HAP-1 (cell line): Measurements from ENCODE around the gene DLG2.

Source experiments
- DNase-seq, 2 experiments: peaks; one replicate each; pipeline ENCODE4 v3.0.0-alpha.2; 2016 to 2020; ENCODE audit warnings: low spot score in 2 of 2
- H3K27me3 ChIP-seq: fragments of 250-450 bp; sonication (Bioruptor Pico); 2 replicates; pipeline ENCODE4 v1.5.1; 2020; ENCODE audit warnings: low read depth, mild to moderate bottlenecking, moderate library complexity
- H3K36me3 ChIP-seq: fragments of 250-450 bp; sonication (Bioruptor Pico); replicated peaks from 2 replicates; pipeline ENCODE4 v1.5.1; 2020; ENCODE audit warnings: mild to moderate bottlenecking
- H3K4me1 ChIP-seq: fragments of 250-450 bp; sonication (Bioruptor Pico); 2 replicates; pipeline ENCODE4 v1.5.1; 2020; ENCODE audit warnings: mild to moderate bottlenecking
- H3K4me3 ChIP-seq: fragments of 250-450 bp; sonication (Bioruptor Pico); 2 replicates; pipeline ENCODE4 v1.5.1; 2020; ENCODE audit warnings: mild to moderate bottlenecking, moderate library complexity
- H3K9me3 ChIP-seq: fragments of 250-450 bp; sonication (Bioruptor Pico); 2 replicates; pipeline ENCODE4 v1.5.1; 2020; ENCODE audit warnings: mild to moderate bottlenecking, moderate library complexity
- in situ Hi-C: fragments of 300-500 bp; cut with MboI; formaldehyde crosslinking; loops from 3 replicates; pipeline ENCODE4 v1.14.3; 2020; ENCODE audit warnings: low sequenced_read_pairs, inconsistent platforms, mixed read lengths

Gene DLG2

DNA sequence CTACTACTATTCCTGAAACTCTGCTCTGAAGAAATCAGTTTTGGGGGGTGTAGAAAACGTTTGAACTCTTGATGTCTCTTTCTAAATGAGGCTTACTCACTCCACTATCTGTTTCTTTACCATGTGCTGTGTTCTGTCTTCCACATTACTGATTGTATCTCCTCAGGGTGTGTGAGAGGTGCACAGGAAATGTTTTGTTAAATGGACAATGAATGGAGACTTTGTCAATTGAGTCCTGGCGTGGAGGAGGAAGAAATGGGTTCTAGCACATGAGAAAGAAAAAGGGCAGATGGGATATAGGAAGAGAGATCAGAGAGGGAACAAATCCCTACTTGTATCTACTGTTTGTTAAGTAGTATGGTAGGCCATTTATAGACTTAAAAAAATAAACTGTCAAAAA, 1763.9 kb downstream of the DLG2 start:
- H3K4me3 ChIP-seq: no peak overlapping the region
- no peak for DNase-seq
- in situ Hi-C loops: no loop called here
- no peaks in the 10 kb centered on the region for H3K27me3 ChIP-seq
- no peaks in the 10 kb centered on the region for H3K36me3 ChIP-seq
- no peaks in the 10 kb centered on the region for H3K9me3 ChIP-seq
- H3K4me1 ChIP-seq: no peaks in the 10 kb centered on the region

DNA sequence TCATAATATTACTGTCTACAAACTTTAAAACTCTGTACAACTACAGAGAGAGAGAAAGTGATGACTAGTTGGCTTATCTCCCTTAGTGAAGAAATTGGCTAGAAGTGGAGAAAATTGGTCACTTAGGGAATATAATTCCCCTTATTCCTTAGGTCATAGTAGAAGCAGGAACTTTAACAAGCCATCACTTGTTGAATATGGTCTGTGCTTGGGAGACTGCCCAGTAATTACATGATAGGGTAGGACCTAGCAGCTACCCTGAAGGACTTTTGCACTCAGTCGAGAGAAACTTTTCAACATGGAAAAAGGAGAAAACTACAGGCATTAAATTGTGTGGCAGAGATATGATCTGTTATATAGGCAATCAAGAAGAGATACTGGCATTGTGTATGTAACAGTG, 1764.5 kb downstream of the DLG2 start:
- H3K9me3 ChIP-seq: no peaks in the 10 kb centered on the region
- H3K4me1 ChIP-seq: no peaks in the 10 kb centered on the region
- no peak for DNase-seq
- in situ Hi-C loops: no loop called here
- H3K36me3 ChIP-seq: no peaks in the 10 kb centered on the region
- H3K27me3 ChIP-seq: no peaks in the 10 kb centered on the region
- no peak overlapping the region for H3K4me3 ChIP-seq

DNA sequence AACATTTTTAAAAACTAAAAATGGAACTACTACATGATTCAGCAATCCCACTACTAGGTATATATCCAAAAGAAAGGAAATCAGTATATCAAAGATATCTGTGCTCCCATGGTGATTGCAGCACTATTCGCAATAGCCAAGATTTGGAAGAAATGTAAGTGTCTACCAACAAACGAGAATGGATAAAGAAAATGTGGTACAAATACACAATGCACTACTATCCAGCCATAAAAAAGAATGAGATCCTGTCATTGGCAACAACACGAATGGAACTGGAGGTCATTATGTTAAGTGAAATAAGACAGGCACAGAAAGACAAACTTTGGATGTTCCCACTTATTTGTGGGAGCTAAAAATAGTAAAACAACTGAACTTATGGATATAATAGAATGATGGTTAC, 1765.1 kb downstream of the DLG2 start:
- H3K36me3 ChIP-seq: no peaks in the 10 kb centered on the region
- in situ Hi-C loops: no loop called here

DNA sequence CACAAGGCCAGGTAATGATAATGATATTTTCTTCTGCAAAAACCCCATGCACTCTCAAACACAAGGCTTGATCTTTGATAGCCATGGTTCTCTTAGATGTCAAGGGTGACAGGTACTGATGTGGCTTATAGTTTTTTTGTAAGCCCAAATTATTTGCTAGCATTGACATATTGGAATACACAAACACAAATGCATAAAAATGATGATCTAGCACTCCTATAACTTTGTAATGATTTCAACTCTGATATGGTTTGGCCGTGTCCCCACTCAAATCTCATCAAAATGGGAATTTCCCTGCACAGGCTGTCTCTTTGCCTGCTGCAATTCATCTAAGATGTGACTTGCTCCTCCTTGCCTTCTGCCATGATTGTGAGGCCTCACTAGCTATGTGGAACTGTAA, 1768.5 kb downstream of the DLG2 start:
- Histone ChIP-seq H3K4me1 (no peaks in the 10 kb centered on the region), H3K27me3 (no peaks in the 10 kb centered on the region), H3K36me3 (no peaks in the 10 kb centered on the region), H3K9me3 (no peaks in the 10 kb centered on the region), H3K4me3 (no peak overlapping the region)
- in situ Hi-C loops: no loop called here
- no peak for DNase-seq

More for the DNA sequence above, 1765.1 kb downstream of the DLG2 start:
- H3K27me3 ChIP-seq: no peaks in the 10 kb centered on the region
- H3K4me3 ChIP-seq: no peak overlapping the region
- H3K4me1 ChIP-seq: no peaks in the 10 kb centered on the region
- no peaks in the 10 kb centered on the region for H3K9me3 ChIP-seq
- DNase-seq: no peak

DNA sequence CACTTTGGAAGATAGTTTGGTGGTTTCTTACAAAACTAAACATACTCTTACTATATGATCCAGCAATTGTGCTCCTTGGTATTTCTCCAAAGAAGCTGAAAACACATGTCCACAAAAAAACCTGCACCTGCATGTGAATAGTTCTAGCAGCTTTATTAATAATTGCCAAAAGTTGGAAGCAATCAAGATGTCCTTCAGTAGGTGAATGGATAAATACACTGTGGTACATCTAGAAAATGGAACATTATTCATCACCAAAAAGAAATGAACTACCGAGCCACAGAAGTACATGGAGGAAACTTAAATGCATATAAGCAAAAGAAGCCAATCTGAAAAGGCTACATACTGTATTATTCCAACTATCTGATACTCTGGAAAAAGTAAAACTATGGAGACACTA, 1771.9 kb downstream of the DLG2 start:
- no peaks in the 10 kb centered on the region for H3K36me3 ChIP-seq
- no peaks in the 10 kb centered on the region for H3K27me3 ChIP-seq
- in situ Hi-C loops: no loop called here
- DNase-seq: no peak
- no peaks in the 10 kb centered on the region for H3K4me1 ChIP-seq
- H3K9me3 ChIP-seq: no peaks in the 10 kb centered on the region
- no peak overlapping the region for H3K4me3 ChIP-seq

DNA sequence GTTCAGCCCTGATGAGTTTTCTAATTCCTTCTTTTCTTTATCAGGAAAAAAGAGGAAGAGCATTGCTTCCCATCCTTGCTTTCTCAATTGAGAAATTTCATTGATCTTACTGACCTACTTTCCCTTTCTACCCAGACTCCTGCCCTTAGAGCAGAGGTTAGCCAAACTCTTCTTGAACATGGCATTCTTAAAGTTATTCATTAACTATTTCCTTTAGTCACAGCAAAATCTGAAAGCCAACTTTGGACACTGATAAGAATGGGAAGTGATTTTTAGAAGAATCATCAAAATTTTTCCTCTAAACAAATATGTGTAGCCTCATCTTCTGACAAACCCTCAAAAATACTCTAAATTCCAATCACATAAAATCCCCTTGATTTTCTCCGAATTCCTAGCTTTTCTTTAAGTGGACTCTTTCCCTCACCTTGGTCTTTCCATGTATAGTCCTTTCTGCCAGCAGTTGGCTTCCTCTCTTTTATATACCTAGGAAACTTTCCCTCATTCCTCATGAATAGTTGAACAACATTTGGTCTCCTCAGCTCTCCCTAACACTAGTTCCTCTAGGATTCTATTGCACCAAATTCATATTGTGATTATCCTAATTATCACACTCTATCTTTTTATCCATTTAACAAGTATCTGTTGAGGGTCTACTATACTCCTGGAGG, 1774.2 kb downstream of the DLG2 start:
- DNase-seq: no peak
- Histone ChIP-seq H3K4me1 (no peaks in the 10 kb centered on the region), H3K36me3 (no peaks in the 10 kb centered on the region), H3K4me3 (no peak overlapping the region), H3K27me3 (no peaks in the 10 kb centered on the region), H3K9me3 (no peaks in the 10 kb centered on the region)
- in situ Hi-C loops: no loop called here

DNA sequence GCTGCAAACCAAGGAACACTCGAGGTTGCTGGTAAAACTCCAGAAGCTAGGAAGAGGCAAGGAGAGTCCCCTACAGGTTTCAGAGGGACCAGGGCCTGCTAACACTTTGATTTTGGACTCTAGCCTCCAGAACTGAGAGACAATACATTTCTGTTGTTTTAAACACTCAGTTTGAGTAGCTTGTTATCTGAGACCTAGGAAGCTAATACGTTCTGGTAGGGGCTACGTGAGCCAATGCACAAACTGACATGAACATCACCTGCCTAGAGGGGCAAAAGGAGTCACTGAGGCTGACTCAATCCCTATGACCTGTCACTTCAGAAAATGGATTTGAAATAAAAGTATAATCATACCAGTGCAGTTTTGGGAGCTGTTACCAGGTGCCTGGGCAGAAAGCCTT, 1775.1 kb downstream of the DLG2 start:
- no peaks in the 10 kb centered on the region for H3K36me3 ChIP-seq
- H3K4me1 ChIP-seq: no peaks in the 10 kb centered on the region
- DNase-seq: no peak
- H3K27me3 ChIP-seq: no peaks in the 10 kb centered on the region
- in situ Hi-C loops: no loop called here
- H3K9me3 ChIP-seq: no peaks in the 10 kb centered on the region
- H3K4me3 ChIP-seq: no peak overlapping the region

DNA sequence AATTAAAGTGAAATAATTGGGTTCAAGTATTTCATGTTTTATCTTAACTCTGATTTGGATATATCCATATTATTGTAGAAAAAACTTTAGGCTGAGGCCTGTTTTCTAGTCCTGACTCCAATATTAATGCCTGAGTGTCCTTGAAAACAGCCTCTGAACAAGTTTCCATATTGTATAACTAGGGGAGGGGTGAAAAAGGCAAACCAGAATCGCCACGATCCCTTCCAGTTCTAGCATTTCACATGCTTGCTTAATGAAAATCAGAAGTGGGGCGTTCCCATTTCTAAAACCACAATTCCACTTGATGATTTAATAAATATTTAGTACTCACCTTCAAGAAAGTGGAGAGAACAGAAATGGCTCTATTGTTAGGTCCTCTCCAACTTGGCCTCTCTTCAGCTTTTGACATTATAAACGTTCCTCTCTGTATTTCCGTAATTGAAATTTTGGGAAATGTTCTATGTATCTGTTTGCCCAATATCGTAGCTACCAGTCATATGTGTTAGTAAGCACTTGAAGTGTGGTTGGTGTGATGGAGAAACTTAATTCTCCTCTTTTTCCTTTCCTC, 1779.6 kb downstream of the DLG2 start:
- Histone ChIP-seq H3K36me3 (no peaks in the 10 kb centered on the region), H3K4me3 (no peak overlapping the region), H3K27me3 (no peaks in the 10 kb centered on the region), H3K9me3 (no peaks in the 10 kb centered on the region), H3K4me1 (no peaks in the 10 kb centered on the region)
- in situ Hi-C loops: loop anchor here (25.0 kb wide), 3 partner anchors 540 to 865 kb away; no protein-coding TSS in a partner anchor
- DNase-seq: no peak

DNA sequence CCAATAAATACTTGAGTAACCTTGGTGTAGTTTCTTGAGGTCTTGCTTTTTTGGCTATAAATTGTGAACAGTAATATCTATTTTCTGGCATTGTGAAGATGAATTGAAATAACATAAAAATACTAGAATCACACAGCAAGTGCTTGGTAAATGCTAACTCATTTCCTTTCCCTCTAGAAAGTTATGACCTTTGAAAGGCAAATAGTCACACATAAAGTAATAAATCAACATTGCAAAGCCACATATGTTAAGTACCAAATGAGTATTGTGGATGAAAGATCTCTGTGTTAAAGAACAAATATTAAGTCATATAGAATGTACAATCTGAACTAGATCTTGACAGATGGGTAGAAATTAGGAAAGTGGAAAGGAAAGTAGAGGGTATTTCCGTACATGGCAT, 1781.3 kb downstream of the DLG2 start:
- no peak overlapping the region for H3K4me3 ChIP-seq
- no peaks in the 10 kb centered on the region for H3K27me3 ChIP-seq
- H3K9me3 ChIP-seq: no peaks in the 10 kb centered on the region
- DNase-seq: no peak
- in situ Hi-C loops: loop anchor here (25.0 kb wide), 3 partner anchors 542 to 867 kb away; no protein-coding TSS in a partner anchor
- H3K4me1 ChIP-seq: no peaks in the 10 kb centered on the region
- H3K36me3 ChIP-seq: no peaks in the 10 kb centered on the region

DNA sequence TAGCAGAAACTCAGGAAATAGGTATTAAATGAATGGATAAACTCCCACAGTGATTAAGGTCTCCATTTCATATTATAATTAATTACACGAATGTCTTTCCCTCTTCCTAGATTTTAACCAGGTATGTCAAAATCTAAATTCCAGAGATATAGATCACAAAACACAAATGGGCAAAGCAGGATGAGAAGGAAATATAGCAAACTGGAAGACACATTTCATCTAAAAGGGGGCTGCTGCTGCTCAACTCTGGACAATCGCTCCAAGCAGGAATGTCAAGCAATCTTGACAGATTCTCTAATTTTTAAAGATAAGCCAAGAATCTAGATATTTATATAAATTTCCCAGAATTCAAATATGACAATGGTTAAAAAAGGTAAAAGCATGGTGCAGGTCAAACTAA, 1786.8 kb downstream of the DLG2 start:
- no peak overlapping the region for H3K4me3 ChIP-seq
- no peak for DNase-seq
- no peaks in the 10 kb centered on the region for H3K4me1 ChIP-seq
- H3K9me3 ChIP-seq: no peaks in the 10 kb centered on the region
- in situ Hi-C loops: loop anchor here (25.0 kb wide), 3 partner anchors 547 to 872 kb away; no protein-coding TSS in a partner anchor
- H3K36me3 ChIP-seq: no peaks in the 10 kb centered on the region
- peaks cover 3% of the 10 kb centered on the region; the same call in 1 of the 2 replicates for H3K27me3 ChIP-seq

DNA sequence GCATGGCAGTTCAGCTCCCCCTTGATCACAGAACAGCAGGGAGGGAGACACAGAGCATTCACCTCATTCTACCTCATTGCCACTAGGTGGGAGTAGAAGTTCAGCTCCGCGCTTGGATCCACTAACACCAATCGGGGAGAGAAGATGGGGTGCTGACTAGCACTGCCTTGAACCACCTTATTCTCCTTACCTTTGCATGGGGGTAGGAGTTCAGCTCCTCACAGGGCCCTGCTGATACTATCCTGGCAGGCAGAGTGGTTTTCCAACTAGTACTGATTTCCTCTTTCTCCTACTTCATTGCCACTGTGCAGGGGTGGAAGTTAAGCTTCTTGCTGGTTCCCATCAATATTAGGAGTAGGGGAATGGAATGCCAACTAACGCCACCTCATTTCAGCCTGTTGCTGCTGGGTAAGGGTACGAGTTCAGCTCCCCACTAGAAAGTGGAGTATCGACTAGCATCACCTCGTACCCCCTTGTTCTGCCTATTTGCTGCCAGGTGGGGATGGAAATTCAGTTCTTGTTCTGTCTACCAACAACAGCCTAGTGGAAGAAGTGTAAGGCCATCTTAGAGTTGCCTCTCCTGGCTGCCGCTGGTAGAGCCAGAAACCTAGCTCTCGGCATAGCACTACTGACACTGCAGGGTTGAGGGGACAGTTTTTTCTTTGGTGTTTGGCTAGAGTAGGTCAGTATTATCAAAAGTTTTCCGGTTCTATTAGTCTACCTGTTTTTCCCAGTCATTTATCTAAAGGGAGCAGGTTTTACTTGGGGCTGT, 1790.1 kb downstream of the DLG2 start:
- H3K27me3 ChIP-seq: peaks cover 3% of the 10 kb centered on the region; the same call in 1 of the 2 replicates
- H3K4me3 ChIP-seq: no peak overlapping the region
- no peaks in the 10 kb centered on the region for H3K36me3 ChIP-seq
- H3K9me3 ChIP-seq: no peaks in the 10 kb centered on the region
- DNase-seq: peak; percentile 43 to 54
- H3K4me1 ChIP-seq: no peaks in the 10 kb centered on the region
- in situ Hi-C loops: loop anchor here (10.0 to 25.0 kb wide), 4 partner anchors 428 to 875 kb away; no protein-coding TSS in a partner anchor

DNA sequence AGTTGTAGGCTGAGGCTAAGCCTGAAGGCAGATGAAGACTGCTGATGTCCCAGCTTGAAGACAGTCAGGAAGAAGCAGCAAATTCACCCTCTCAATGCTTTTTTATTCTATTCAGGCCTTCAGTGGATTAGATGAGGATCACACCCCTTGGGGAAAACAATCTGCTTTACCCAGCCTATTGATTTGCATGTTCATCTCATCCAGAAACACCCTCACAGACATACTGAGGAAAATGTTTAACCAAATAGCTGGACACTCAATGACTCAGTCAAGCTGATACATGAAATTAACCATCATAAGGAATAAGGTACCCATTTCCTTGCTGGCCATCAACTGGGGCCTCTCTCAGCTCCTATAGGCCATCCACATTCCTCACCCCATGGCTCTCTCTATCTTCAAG, 1791.1 kb downstream of the DLG2 start:
- H3K4me3 ChIP-seq: no peak overlapping the region
- DNase-seq: no peak
- in situ Hi-C loops: loop anchor here (10.0 to 25.0 kb wide), 4 partner anchors 429 to 876 kb away; no protein-coding TSS in a partner anchor
- H3K36me3 ChIP-seq: no peaks in the 10 kb centered on the region
- H3K9me3 ChIP-seq: no peaks in the 10 kb centered on the region
- H3K27me3 ChIP-seq: peaks cover 3% of the 10 kb centered on the region; the same call in 1 of the 2 replicates
- no peaks in the 10 kb centered on the region for H3K4me1 ChIP-seq

DNA sequence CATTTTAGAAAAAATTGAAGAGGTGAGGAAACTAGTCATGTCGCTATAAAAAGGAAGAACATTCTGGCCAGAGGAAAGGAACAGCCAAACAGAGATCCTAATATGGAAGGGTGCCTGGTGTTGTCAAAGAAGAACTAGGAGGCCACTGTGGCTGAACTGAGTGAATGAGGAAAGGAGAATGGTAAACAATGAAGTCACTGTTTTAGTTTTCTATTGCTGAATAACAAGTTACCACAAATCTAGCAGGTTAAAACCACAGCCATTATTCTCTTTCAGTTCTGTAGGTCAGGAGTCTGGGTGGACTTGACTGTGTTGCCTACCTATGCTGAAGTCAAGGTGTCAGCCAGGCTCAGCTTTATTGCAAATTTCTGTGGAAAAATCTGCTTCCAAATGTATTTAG, 1791.7 kb downstream of the DLG2 start:
- in situ Hi-C loops: loop anchor here (10.0 to 25.0 kb wide), 4 partner anchors 429 to 877 kb away; no protein-coding TSS in a partner anchor
- DNase-seq: no peak
- Histone ChIP-seq H3K4me3 (no peak overlapping the region), H3K4me1 (no peaks in the 10 kb centered on the region), H3K27me3 (peaks cover under 1% of the 10 kb centered on the region; the same call in 1 of the 2 replicates), H3K36me3 (no peaks in the 10 kb centered on the region), H3K9me3 (no peaks in the 10 kb centered on the region)

DNA sequence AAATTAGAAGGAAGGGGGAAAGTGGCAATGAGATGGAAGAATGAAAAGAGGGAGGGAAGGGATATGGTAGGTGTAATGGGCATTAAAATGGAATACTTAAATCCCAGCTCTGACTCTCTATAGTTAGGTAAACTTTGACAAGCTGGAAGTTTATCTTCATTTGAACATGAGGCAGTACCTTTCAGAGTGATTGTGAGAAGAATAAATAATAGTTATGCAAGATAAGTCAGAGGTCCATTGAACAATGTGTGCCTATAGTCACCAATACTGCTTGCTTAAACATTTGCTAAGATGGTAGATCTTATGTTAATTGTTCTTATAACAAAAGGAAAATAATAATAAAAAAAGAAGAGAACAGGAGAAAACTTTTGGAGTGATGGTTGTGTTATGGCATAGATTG, 1795.2 kb downstream of the DLG2 start:
- DNase-seq: no peak
- no peaks in the 10 kb centered on the region for H3K9me3 ChIP-seq
- no peaks in the 10 kb centered on the region for H3K27me3 ChIP-seq
- H3K4me1 ChIP-seq: no peaks in the 10 kb centered on the region
- in situ Hi-C loops: loop anchor here (10.0 to 25.0 kb wide), 4 partner anchors 433 to 880 kb away; no protein-coding TSS in a partner anchor
- no peak overlapping the region for H3K4me3 ChIP-seq
- no peaks in the 10 kb centered on the region for H3K36me3 ChIP-seq
